Esophagus muscularis mucosa (tissue), 3 donors: ENCODE results near the gene EEPD1.

ENCODE experiments used
- CTCF ChIP-seq, 3 experiments: fragments of 200-600 bp in 2 of 3; fragments of 450-650 bp in 1 of 3; sonication (generic) in 2 of 3; IDR thresholded peaks; one replicate each; pipeline ENCODE4 v1.5.1; 2017 to 2019; ENCODE audit warnings: antibody characterized with exemption in 3 of 3, mild to moderate bottlenecking in 2 of 3, moderate library complexity in 1 of 3
- POLR2A ChIP-seq: fragments of 450-650 bp; IDR thresholded peaks from one replicate; pipeline ENCODE4 v1.6.1; 2017; ENCODE audit warnings: antibody characterized with exemption, moderate library complexity, mild to moderate bottlenecking, low read depth
- POLR2AphosphoS5 ChIP-seq, 2 donors: sonication (generic); formaldehyde crosslinking; IDR thresholded peaks; one replicate each; pipeline ENCODE4 v1.6.1; 2017; ENCODE audit warnings: antibody characterized with exemption in 2 of 2

- TF ChIP-seq CTCF (IDR thresholded peaks at IDR 0.05) (no peak), POLR2A (no peak), POLR2AphosphoS5 (IDR thresholded peaks at IDR 0.05) (no peak)
Observed at GRCh38 chr7:36313607-36314006, 160.6 kb downstream of the EEPD1 start.
